Stimulated activated naive CD8-positive, alpha-beta T cell treated with anti-CD3 and anti-CD28 coated beads, Interleukin-15, Interleukin-2, amounts not matched to agents 100 ng/mL and 50 ng/mL, for 24 hours (primary cell): ENCODE measurements around the gene AP2A2.

ENCODE experiments used
- H3K27ac Mint-ChIP-seq: one replicate; pipeline ENCODE4 v1.8.0; 2021; ENCODE audit warnings: mild to moderate bottlenecking, mixed read lengths
- H3K27me3 Mint-ChIP-seq: one replicate; pipeline ENCODE4 v1.8.0; 2021; ENCODE audit warnings: mixed read lengths
- H3K36me3 Mint-ChIP-seq: one replicate; pipeline ENCODE4 v1.8.0; 2021; ENCODE audit warnings: low read depth, mixed read lengths
- H3K4me1 Mint-ChIP-seq: one replicate; pipeline ENCODE4 v1.8.0; 2021; ENCODE audit warnings: low read depth, mixed read lengths
- H3K4me3 Mint-ChIP-seq: one replicate; pipeline ENCODE4 v1.8.0; 2021; ENCODE audit warnings: mild to moderate bottlenecking, mixed read lengths
- H3K9me3 Mint-ChIP-seq: one replicate; pipeline ENCODE4 v1.8.0; 2021; ENCODE audit warnings: mixed read lengths

The AP2A2 gene

DNA sequence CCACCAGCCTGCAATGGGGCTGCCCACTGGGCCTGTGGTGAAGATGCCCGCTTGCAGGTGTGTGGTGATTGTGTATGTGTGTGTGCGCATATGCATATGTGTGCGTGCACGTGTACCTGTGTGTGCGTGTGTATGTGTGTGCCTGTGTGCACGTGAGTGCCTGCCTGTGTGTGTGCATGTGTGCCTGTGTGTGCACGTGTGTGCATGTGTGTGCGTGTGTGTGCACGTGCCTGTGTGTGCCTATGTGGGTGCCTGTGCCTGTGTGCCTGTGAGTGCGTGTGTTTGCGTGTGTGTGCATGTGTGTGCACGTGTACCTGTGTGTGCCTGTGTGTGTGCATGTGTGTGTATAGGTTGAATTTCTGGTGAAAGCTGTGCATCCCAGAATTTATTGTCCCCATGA, 113.3 kb downstream of the AP2A2 start:
- Mint-ChIP-seq H3K27ac (no peak overlapping the region), H3K9me3 (no peaks in the 10 kb centered on the region), H3K4me1 (no peaks in the 10 kb centered on the region), H3K4me3 (no peak overlapping the region), H3K27me3 (peaks cover 2% of the 10 kb centered on the region), H3K36me3 (no peaks in the 10 kb centered on the region)

DNA sequence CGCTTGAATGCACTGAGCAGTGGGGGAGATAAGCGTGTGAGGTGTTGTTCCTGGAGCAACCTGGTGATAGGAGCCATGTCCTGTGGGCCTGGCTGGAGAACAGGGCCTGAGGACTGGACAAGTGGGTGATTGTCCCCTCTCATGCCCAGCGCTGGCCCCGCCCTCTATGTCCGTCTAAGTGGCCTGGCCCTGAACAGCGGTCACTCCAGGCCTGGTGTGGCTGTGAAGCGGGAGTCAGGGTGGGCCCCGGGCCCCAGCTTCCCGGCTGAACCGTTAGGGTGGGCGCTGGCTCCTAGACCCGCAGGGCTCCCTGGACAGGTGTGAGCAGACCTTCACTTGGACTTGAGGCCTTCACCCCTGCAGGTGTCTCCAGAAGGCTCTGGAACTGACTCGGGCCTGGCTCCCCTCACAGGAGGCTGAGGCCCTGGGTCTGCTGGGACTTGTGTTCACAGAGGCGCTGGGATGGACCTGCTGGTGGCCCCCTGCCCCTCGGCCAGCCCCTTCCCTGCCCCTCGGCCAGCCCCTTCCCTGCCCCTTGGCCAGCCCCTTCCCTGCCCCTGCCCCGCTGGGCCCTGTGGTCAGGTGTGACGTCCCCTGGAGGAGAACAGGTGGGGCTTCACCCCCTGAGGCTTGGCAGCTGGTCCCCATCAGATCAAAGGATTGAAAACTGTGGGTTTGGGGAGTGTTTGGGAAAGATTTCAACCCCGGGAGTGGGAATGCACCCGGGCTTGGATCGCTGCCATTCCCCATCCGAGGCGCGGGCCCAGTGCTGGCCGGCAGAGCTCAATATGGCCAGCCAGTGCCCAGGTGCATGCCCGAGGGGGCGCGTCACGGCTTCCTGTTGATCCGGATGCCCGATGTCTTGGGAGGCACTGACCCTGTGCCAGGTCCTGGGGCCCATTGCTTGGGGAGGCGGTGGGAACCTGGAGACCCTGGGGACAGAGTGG, 114.1 kb downstream of the AP2A2 start:
- H3K4me3 Mint-ChIP-seq: no peak overlapping the region
- no peaks in the 10 kb centered on the region for H3K9me3 Mint-ChIP-seq
- peaks cover 6% of the 10 kb centered on the region for H3K27me3 Mint-ChIP-seq
- no peaks in the 10 kb centered on the region for H3K36me3 Mint-ChIP-seq
- H3K27ac Mint-ChIP-seq: no peak overlapping the region
- no peaks in the 10 kb centered on the region for H3K4me1 Mint-ChIP-seq

DNA sequence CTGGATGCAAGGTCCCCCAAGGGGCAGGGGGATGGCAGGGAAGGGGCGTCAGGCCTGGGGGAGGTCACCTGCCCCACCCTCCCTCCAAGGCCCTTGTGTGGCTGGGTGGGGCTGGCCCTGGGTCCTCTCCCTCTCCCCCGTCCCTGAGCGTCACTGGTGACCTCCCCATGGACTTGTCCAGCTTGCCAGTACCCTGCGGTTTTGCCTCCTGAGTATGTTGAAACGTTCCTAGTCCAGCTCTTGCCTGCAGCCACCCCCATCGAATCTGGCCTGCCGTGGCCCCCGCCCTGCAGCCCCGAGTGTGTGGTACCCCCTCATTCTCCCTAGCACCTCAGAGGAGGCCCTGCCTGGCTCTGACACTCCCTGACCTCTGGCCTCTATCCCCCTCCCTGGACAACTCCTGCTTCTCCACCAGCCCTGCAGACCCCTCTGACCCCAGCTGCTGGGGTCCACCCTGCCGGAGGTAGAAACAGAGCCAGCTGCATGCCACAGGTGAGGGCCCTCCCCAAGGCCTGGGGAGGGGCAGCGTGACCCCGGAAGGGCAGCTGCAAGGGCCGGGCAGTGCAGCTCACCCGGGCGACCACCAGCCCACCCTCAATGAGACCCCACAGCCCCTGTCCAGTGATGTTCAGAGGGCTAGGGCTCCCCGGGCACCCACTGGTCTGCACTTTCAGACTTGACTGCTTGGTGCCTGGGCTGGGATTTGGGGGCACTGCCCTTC, 114.9 kb downstream of the AP2A2 start:
- Mint-ChIP-seq H3K27me3 (peaks cover 10% of the 10 kb centered on the region), H3K36me3 (no peaks in the 10 kb centered on the region), H3K9me3 (no peaks in the 10 kb centered on the region), H3K4me3 (no peak overlapping the region), H3K4me1 (no peaks in the 10 kb centered on the region), H3K27ac (no peak overlapping the region)

DNA sequence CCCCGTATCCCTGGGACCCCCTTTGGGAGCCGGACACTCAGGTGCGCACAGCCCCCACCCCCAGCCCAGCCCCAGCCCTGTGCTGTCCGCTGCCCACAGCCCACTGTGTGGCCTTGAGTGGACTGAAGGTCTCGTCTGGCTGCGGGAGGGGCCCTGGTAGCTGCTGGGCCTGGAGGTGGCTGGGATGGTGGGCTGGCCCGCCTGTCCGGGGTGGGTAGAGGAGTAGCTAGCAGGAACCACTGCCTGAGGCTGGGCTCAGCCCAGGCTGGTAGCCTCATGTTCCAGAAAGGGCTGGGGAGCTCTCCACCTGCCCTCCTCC, 115.4 kb downstream of the AP2A2 start:
- Mint-ChIP-seq H3K4me3 (no peak overlapping the region), H3K9me3 (no peaks in the 10 kb centered on the region), H3K36me3 (no peaks in the 10 kb centered on the region), H3K4me1 (no peaks in the 10 kb centered on the region), H3K27ac (no peak overlapping the region), H3K27me3 (peaks cover 10% of the 10 kb centered on the region)

DNA sequence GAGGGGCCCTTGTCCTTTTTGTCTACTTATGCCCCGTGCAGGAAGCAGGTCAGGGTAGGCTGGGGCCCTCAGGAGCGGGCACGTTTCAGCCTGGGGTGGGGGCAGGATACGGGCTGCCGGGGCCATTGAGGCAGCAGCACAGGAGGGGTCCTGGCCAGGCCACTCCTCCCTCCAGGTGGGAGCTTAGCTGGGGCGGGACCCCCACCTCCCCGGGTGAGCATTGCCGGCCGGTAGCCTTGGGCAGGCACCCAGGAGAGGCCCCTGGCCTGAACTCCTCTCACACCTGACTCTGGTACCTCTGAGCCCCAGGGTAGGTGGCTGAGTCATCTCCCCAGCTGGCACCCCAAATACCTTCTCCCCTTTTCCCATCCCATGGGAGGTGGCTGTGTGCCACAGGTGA, 115.8 kb downstream of the AP2A2 start:
- Mint-ChIP-seq H3K4me1 (no peaks in the 10 kb centered on the region), H3K27ac (no peak overlapping the region), H3K27me3 (peaks cover 13% of the 10 kb centered on the region), H3K9me3 (no peaks in the 10 kb centered on the region), H3K4me3 (no peak overlapping the region), H3K36me3 (no peaks in the 10 kb centered on the region)

DNA sequence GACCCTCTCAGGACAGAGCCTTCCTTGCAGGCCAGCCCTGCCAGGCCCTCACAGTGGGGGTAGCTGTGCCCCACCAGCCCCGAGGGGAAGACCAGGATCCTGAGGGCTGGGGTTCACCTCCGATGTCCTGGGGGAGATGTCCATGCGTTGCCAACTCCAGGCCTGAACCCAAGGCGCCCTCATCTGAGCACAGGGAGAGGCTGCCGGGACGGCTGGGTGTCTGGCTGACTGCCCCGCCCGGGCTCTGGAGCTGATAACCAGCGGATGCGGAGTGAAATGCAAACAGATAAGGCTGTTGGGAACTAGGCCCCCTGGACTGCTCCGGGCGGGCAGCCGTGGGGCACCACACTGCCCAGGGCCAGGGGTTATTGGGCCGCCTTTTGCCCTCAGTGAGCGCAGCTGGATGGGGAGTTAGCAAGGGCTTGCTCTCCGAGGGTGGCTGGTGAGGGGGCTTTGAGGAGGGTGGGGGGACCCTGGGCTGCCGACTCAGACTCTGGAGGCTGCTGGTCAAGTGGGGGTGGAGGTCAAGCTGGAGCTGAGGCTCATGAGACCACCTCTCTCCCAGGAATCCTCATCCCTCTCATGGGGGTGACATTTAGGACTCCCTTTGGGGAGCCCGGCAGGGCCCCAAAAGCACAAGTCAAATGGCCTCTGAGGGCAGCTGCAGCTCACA, 116.4 kb downstream of the AP2A2 start:
- Mint-ChIP-seq H3K27ac (no peak overlapping the region), H3K27me3 (peaks cover 17% of the 10 kb centered on the region), H3K36me3 (no peaks in the 10 kb centered on the region), H3K4me1 (peaks cover 3% of the 10 kb centered on the region), H3K9me3 (no peaks in the 10 kb centered on the region), H3K4me3 (no peak overlapping the region)

DNA sequence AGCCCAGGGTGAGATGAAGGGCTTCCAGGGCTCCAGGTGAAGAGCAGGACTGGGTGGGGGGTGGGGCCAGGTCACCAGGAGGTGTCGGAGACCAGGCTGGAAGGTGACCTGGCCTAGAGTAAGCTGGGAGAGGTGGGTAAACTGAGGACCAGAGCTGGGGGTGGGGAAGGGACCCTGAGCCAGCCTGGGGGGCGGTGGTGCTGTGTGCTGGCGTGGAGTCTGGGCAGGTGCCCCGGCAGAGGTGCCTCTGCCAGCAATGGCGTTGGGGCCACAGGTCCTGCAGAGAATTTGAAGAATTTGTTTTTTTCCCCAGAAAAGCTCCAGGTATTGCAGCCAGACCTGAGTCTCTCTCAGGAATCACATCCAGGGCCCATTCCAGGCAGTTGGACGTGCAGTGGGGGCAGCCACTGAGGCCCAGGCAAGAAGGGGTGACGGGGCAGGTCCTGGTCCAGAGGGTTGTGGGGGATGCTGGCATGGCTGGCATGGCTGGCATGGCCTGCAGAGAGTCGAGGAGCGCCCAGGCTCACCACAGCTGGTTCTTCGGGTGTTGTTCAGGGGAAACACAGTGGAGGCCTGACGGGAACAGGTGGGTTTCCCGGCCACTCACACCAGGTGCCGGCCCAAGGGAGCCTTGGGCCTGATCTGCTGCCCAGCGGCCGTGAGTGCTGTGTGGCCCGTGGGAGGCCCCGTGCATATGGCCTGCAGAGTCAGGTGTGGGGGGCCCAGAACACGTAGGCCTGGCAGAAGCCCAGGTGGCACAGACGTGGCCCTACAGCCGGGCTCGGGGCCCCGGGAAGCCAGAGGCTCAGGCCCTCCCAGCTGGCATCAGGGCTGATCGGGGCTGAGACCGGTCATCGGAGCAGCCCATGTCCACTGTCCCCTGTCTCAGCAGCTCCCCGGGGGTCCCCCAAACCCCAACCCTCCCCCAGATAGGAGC, 117.2 kb downstream of the AP2A2 start:
- Mint-ChIP-seq H3K9me3 (no peaks in the 10 kb centered on the region), H3K27ac (no peak overlapping the region), H3K4me3 (no peak overlapping the region), H3K4me1 (peaks cover 3% of the 10 kb centered on the region), H3K27me3 (peaks cover 19% of the 10 kb centered on the region), H3K36me3 (no peaks in the 10 kb centered on the region)

DNA sequence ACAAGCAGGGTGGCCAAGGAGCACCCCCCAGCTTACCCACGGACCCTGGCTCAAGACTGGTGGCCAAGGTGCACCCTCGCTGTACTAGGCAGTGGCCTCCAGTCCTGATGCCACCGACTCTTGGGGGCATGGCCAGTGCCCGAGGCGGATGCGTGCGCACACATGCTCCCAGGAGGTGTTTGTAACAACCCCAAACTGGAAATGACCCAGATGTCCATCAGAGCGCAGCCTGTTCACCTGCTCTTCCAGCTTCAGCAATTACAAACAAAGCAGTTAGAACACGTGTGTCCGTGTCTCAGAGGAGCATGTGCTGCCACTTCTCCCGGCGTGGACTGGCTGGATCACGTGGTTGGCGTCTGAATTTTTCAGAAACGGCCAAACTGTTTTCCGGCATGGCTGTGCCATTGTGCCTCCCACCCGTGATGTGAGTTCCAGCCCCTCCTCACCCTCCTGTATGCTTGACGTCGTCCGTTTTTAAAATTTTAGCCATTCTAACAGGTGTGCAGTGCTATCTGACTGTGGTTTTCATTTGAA, 118.0 kb downstream of the AP2A2 start:
- Mint-ChIP-seq H3K27me3 (peaks cover 22% of the 10 kb centered on the region), H3K27ac (no peak overlapping the region)

DNA sequence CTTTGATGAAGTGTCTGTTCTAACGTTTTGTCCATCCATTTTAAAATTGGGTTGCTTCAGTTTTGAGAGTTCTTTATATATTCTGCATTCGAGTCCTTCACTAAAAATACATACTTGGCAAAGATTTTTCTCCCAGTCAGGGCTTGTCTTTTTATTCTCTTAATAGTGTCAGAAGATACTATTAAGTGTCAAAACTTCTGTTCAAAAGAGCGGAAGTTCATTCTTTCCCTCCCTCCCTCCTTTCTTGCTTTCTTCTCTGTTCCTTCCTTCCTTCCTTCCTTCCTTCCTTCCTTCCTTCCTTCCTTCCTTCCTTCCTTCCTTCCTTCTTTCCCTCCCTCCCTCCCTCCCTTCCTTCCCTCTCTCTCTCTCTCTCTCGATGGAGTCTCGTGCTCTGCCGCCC, 118.5 kb downstream of the AP2A2 start:
- Mint-ChIP-seq H3K27me3 (peaks cover 24% of the 10 kb centered on the region), H3K27ac (no peak overlapping the region), H3K4me1 (peaks cover 3% of the 10 kb centered on the region), H3K4me3 (no peak overlapping the region), H3K9me3 (no peaks in the 10 kb centered on the region), H3K36me3 (no peaks in the 10 kb centered on the region)

More for the DNA sequence above, 118.0 kb downstream of the AP2A2 start:
- no peaks in the 10 kb centered on the region for H3K36me3 Mint-ChIP-seq
- peaks cover 3% of the 10 kb centered on the region for H3K4me1 Mint-ChIP-seq
- H3K9me3 Mint-ChIP-seq: no peaks in the 10 kb centered on the region
- H3K4me3 Mint-ChIP-seq: no peak overlapping the region

DNA sequence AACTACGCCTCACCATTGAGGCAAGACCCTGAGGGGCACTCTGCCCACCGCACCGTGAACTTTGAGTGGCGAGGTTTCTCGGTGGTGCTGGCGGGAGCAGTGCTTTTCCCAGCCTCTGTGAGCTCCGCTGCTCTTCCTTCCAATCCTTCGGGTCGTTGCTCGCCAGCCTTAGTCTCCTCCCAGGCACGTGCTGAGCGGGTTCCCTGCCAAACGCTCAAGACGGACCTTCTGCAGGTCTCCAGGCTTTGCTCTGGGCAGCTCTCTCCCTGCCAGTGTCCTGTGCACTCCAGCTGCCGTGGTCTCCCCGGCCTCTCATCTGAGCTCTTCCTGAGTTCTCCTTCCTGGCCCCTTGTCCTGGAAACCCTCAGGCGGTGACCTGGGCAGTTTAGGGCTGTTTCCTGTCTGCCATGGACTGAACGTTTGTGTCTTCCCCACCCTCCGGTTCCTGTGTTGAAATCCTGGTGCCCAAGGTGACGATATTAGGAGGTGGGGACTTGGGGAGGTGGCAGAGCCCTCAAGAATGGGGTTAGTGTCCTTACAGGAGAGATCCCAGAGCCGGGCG, 122.0 kb downstream of the AP2A2 start:
- Mint-ChIP-seq H3K9me3 (no peaks in the 10 kb centered on the region), H3K27ac (no peak overlapping the region), H3K4me1 (peaks cover 3% of the 10 kb centered on the region), H3K4me3 (no peak overlapping the region), H3K36me3 (no peaks in the 10 kb centered on the region), H3K27me3 (peaks cover 24% of the 10 kb centered on the region)

DNA sequence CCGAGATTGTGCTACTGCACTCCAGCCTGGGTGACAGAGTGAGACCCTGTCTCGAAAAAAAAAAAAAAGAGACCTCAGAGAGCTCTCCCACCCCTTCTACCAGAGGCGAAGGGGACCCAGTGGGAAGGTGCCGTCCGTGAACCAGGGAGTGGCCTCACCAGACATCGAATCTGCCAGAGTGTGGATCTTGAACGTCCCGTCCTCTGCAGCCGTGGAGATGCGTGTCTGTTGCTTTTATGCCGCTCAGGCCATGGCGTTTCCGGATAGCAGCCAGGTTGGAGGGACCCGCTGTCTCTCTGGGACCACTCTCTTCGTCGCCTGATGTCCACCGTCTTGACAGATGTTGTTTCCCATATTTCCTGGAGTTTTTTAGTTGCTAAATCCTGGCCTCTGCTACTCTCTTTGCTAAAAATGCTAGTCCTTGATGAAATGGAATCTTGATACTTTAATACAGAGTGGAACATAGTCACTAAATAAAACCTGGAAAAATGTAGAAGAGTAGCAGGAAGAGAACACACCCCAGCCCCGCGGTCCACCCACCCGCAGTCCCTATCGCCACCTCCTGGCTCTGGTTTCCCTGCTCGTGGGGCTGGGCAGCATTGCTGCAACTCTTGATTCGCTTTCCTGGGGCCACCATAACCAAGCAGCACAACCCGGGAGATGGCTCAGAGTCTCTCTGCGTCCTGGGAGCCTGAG, 122.9 kb downstream of the AP2A2 start:
- Mint-ChIP-seq H3K4me3 (no peak overlapping the region), H3K27me3 (peaks cover 24% of the 10 kb centered on the region), H3K27ac (no peak overlapping the region), H3K9me3 (no peaks in the 10 kb centered on the region), H3K4me1 (peaks cover 3% of the 10 kb centered on the region), H3K36me3 (no peaks in the 10 kb centered on the region)

DNA sequence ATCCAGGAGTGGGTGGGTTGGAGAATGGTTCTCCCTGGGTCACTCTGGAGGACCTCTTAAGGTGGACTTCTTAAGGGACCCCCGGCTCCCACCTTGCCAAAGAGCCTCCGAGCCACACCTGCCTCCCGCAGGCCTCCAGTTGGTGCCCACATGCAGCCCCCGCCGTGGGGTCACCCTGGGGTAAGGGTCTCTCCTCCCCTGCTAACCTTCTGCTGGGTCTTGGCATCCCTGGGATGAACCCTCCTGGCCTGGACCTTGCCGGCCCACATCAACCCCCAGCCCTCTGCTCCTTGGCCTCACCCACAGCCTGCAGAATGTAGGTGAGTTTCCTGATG, 123.4 kb downstream of the AP2A2 start:
- Mint-ChIP-seq H3K27ac (no peak overlapping the region), H3K36me3 (no peaks in the 10 kb centered on the region), H3K4me3 (no peak overlapping the region), H3K9me3 (no peaks in the 10 kb centered on the region), H3K4me1 (peaks cover 3% of the 10 kb centered on the region), H3K27me3 (peaks cover 21% of the 10 kb centered on the region)

DNA sequence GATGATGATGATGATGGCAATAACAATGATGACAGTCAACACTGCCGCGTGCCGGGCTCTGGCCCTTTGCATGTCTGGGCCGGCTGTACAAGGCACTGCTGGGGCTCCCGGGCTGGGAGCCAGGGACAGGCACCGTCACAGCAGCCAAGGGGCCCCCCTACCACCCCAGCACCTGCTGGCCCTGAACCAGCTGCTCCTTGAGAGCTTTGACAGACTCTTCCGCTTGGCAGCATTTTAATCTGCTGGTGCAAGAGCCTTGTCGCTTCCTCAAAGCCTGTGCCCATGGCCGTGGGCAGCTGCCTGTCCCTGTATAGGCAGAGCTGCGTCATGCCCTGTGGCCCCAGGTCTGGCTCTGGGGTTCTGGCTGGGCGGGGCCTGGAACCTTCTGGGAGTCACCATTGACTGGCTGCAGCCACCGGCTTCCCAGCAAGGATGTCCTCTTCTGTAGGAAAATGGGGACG, 123.8 kb downstream of the AP2A2 start:
- H3K4me3 Mint-ChIP-seq: no peak overlapping the region
- H3K36me3 Mint-ChIP-seq: no peaks in the 10 kb centered on the region
- H3K9me3 Mint-ChIP-seq: no peaks in the 10 kb centered on the region
- H3K27ac Mint-ChIP-seq: no peak overlapping the region
- H3K27me3 Mint-ChIP-seq: peaks cover 19% of the 10 kb centered on the region
- H3K4me1 Mint-ChIP-seq: peaks cover 3% of the 10 kb centered on the region
